Muscle of back (tissue), 11 donors: ENCODE measurements around the gene GBP1. TPM values are rescaled to one million over a fixed set of nuclear protein-coding genes. Genes with fewer than 3 reads are reported as not detected.
"Not testable (repeated sequence)": the region's sequence is repeated elsewhere in the genome, so short reads cannot be mapped to it uniquely, and the experiment has no call there.

Experiments
- DNase-seq, 3 donors: peaks; one replicate each; pipeline versions ENCODE4 v3.0.0 to v3.0.0-alpha.2; 2013
- polyA plus RNA-seq, 10 donors: library from polyadenylated mRNA; unstranded; fragments of 120-200 nt; gene quantifications; one replicate each; pipeline ENCODE4 v1.2.1, GENCODE V29; 2013; ENCODE audit not compliant: insufficient read length in 10 of 10

GBP1 gene
- polyA plus RNA-seq, 10 donors: 4.7 to 10.4 (median 7.3) TPM

DNA sequence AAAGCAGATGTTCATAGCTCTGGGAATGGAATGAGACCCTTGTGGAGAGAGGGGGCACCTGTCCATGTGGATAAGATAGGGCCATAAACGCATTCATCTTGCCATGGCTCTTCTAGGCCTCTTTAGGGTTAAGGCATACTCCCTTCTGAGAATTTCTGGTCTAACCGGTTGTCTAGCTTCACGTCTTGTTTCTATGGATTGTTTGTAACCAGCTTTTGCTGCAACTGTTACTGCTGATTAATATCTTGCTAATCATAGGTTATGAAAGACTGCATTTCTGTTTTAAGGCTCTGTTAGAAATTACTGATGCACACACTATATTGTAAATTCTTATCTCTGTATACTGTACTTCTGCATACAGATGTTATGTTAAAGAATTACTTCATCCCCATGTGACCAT is 46.7 kb downstream of the GBP1 start:
- not testable (repeated sequence) for DNase-seq

DNA sequence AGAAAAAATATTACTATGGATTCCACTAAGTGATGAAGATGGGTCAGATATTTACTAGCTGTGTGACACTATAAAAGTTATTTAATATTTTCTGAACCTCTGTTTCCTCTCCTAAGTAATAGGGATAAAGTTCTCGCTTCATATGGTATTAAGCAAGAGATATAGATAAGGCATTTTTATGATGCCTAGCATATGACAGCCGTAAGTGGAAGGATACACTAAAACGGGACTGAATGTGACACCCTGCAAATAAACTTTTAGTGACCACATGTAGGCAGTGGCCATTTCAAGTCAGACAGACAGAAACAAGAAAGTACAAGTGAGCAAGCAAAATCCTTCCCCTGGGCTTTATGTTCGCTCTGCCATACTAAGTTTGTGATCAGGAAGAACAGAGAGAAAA is 56.5 kb downstream of the GBP1 start:
- DNase-seq: no peak

DNA sequence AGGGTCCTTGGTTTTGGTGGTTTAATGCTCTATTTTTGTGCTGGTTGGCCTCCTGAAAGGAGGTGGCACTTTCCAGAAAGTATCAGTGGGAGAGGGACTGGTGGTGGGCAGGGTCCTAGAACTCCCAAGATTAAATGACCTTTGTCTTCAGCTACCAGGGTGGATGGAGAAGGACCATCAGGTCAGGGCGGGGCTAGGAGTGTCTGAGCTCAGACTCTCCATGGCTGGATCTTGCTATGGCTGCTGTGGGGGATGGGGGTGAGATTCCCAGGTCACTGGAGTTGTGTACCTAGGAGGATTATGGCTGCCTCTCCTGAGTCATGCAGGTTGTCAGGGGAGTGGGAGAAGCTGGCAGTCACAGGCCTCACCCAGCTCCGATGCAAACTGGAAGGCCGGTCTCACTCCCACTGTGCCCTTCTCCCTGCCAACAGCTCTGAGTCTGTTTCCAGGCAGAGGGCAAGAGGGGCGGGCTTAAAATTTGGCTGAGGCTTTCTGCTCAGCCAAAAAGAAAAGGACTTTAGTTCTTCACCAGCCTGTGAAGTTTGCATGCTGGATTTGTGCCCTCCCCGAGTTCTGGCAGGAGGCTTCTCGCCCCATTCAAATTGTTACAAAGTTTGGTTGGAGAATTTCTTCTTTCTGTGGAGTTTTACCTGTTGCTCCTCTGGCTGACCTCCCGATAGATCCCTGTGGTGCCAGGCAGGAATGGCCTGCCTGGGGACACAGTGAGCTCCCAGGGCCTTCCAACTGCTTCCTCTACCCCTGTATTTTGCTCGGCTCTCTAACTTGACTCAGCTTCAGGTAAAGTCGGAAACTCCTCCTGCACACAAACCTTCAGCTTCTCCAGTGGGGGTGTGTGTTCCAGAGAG is 59.5 kb downstream of the GBP1 start:
- DNase-seq: no peak

Other genes with a start within 250 kb of the GBP1 start
- gene GTF2B, start 173.6 kb downstream of the GBP1 start, polyA plus RNA-seq: 10 to 100 TPM; 28.5 to 40.6 (median 34.7) TPM
- 10 to 100 TPM; 12.8 to 29.8 (median 22.8) TPM for gene KYAT3, start 72.6 kb downstream of the GBP1 start, polyA plus RNA-seq
- gene RBMXL1, start 72.6 kb downstream of the GBP1 start, polyA plus RNA-seq: 10 to 100 TPM; 10.8 to 16.4 (median 11.8) TPM
- 1 to 10 TPM; 1.5 to 5.6 (median 2.6) TPM for gene GBP3, start 42.3 kb downstream of the GBP1 start, polyA plus RNA-seq
- gene GBP2, start 60.9 kb upstream of the GBP1 start, polyA plus RNA-seq: 1 to 10 TPM; 1.3 to 8.0 (median 1.7) TPM
- under 1 TPM in 6 of 10 donors, not detected in 4; 0.05 to 0.13 (median 0.08) TPM for gene GBP7, start 110.8 kb upstream of the GBP1 start, polyA plus RNA-seq
- 1 to 10 TPM; 2.2 to 6.0 (median 4.4) TPM for gene GBP4, start 133.7 kb upstream of the GBP1 start, polyA plus RNA-seq
- 1 to 10 TPM in 5 of 10 donors, under 1 TPM in 5; 0.51 to 6.3 (median 1.2) TPM for gene GBP5, start 207.7 kb upstream of the GBP1 start, polyA plus RNA-seq